K562 (cell line): ENCODE data around the gene PPOX.

Experiments
- DPF2 ChIP-seq: fragments of 450-650 bp; IDR thresholded peaks from 2 replicates; pipeline ENCODE4 v1.6.1; 2016
- MTF1 ChIP-seq: fragments of 250-450 bp; sonication (Bioruptor Pico); IDR thresholded peaks from 2 replicates; pipeline ENCODE4 v1.9.0; 2021; ENCODE audit warnings: moderate library complexity, mild to moderate bottlenecking, inconsistent platforms, borderline replicate concordance
- NUFIP1 ChIP-seq: fragments of 450-650 bp; IDR thresholded peaks from 2 replicates; pipeline ENCODE4 v1.6.1; 2018; ENCODE audit not compliant: partially characterized antibody
- POLR2AphosphoS5 ChIP-seq: IDR thresholded peaks from 2 replicates; pipeline ENCODE4 v1.6.1; 2011; ENCODE audit warnings: mild to moderate bottlenecking, low read depth, low read length, moderate library complexity; ENCODE audit not compliant: control insufficient read depth, insufficient read depth
- SAP30 ChIP-seq: fragments of 200-600 bp; sonication (generic); IDR thresholded peaks from 2 replicates; pipeline ENCODE4 v1.6.1; 2012; ENCODE audit warnings: borderline replicate concordance, low read depth, mild to moderate bottlenecking, moderate library complexity, low read length, control low read depth, inconsistent platforms; ENCODE audit not compliant: insufficient read depth, poor library complexity, severe bottlenecking
- TF ChIP-seq, protein P1 (sequence below): IDR thresholded peaks from 3 replicates; pipeline ENCODE4 v1.6.1; 2011; ENCODE audit warnings: borderline replicate concordance, mild to moderate bottlenecking; ENCODE audit not compliant: insufficient read length, insufficient read depth
- TF ChIP-seq, protein P2 (sequence below): fragments of 200-600 bp; sonication (generic); IDR thresholded peaks from one replicate; pipeline ENCODE4 v1.6.1; 2012; ENCODE audit warnings: mild to moderate bottlenecking, low read depth, low read length, inconsistent platforms
- TF ChIP-seq, protein P3 (sequence below): sonication (generic); formaldehyde crosslinking; IDR thresholded peaks from 2 replicates; pipeline ENCODE4 v1.8.0; 2023; ENCODE audit warnings: mild to moderate bottlenecking, missing genetic modification reagents
- TF ChIP-seq, protein P4 (sequence below): sonication (generic); formaldehyde crosslinking; IDR thresholded peaks from 2 replicates; pipeline ENCODE4 v1.9.0; 2022; ENCODE audit warnings: mild to moderate bottlenecking, missing genetic modification reagents
- TF ChIP-seq, protein P5 (sequence below): sonication (generic); formaldehyde crosslinking; IDR thresholded peaks from 2 replicates; pipeline ENCODE4 v1.8.1; 2023; ENCODE audit warnings: missing genetic modification reagents, mild to moderate bottlenecking, borderline replicate concordance

DNA sequence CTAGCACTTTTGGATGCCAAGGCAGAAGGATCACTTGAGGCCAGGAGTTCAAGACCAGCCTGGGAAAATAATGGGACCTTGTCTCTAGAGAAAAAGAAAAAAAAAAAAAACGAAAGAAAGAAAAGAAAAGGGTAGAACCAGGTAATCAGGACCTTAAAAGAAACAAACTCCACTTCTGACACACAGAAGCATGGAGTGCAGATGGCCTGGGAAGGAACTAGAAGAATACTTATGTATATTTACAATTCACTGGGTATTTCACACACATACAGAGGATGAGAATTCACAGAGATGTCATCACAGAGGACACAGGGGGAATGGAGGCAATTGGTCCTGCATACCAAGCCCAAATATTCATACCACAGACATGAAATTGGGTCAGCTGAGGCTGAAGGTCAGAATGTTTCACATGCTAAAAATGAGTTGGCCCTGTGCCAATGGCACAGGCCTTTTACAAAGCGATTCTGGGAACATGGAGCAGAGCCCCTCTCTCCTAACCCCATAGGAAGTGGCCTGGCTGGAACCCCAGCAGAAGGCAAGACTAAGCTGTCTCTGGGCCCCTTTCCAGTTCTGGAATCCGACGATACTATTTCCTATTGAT is 6.7 kb downstream of the PPOX start:
- TF ChIP-seq DPF2 (no peak), POLR2AphosphoS5 (no peak), SAP30 (no peak), NUFIP1 (no peak), MTF1 (CRISPR knock-in tag) (no peak)
- TF ChIP-seq, protein P1, sequence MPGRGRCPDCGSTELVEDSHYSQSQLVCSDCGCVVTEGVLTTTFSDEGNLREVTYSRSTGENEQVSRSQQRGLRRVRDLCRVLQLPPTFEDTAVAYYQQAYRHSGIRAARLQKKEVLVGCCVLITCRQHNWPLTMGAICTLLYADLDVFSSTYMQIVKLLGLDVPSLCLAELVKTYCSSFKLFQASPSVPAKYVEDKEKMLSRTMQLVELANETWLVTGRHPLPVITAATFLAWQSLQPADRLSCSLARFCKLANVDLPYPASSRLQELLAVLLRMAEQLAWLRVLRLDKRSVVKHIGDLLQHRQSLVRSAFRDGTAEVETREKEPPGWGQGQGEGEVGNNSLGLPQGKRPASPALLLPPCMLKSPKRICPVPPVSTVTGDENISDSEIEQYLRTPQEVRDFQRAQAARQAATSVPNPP: no peak
- TF ChIP-seq, protein P2, sequence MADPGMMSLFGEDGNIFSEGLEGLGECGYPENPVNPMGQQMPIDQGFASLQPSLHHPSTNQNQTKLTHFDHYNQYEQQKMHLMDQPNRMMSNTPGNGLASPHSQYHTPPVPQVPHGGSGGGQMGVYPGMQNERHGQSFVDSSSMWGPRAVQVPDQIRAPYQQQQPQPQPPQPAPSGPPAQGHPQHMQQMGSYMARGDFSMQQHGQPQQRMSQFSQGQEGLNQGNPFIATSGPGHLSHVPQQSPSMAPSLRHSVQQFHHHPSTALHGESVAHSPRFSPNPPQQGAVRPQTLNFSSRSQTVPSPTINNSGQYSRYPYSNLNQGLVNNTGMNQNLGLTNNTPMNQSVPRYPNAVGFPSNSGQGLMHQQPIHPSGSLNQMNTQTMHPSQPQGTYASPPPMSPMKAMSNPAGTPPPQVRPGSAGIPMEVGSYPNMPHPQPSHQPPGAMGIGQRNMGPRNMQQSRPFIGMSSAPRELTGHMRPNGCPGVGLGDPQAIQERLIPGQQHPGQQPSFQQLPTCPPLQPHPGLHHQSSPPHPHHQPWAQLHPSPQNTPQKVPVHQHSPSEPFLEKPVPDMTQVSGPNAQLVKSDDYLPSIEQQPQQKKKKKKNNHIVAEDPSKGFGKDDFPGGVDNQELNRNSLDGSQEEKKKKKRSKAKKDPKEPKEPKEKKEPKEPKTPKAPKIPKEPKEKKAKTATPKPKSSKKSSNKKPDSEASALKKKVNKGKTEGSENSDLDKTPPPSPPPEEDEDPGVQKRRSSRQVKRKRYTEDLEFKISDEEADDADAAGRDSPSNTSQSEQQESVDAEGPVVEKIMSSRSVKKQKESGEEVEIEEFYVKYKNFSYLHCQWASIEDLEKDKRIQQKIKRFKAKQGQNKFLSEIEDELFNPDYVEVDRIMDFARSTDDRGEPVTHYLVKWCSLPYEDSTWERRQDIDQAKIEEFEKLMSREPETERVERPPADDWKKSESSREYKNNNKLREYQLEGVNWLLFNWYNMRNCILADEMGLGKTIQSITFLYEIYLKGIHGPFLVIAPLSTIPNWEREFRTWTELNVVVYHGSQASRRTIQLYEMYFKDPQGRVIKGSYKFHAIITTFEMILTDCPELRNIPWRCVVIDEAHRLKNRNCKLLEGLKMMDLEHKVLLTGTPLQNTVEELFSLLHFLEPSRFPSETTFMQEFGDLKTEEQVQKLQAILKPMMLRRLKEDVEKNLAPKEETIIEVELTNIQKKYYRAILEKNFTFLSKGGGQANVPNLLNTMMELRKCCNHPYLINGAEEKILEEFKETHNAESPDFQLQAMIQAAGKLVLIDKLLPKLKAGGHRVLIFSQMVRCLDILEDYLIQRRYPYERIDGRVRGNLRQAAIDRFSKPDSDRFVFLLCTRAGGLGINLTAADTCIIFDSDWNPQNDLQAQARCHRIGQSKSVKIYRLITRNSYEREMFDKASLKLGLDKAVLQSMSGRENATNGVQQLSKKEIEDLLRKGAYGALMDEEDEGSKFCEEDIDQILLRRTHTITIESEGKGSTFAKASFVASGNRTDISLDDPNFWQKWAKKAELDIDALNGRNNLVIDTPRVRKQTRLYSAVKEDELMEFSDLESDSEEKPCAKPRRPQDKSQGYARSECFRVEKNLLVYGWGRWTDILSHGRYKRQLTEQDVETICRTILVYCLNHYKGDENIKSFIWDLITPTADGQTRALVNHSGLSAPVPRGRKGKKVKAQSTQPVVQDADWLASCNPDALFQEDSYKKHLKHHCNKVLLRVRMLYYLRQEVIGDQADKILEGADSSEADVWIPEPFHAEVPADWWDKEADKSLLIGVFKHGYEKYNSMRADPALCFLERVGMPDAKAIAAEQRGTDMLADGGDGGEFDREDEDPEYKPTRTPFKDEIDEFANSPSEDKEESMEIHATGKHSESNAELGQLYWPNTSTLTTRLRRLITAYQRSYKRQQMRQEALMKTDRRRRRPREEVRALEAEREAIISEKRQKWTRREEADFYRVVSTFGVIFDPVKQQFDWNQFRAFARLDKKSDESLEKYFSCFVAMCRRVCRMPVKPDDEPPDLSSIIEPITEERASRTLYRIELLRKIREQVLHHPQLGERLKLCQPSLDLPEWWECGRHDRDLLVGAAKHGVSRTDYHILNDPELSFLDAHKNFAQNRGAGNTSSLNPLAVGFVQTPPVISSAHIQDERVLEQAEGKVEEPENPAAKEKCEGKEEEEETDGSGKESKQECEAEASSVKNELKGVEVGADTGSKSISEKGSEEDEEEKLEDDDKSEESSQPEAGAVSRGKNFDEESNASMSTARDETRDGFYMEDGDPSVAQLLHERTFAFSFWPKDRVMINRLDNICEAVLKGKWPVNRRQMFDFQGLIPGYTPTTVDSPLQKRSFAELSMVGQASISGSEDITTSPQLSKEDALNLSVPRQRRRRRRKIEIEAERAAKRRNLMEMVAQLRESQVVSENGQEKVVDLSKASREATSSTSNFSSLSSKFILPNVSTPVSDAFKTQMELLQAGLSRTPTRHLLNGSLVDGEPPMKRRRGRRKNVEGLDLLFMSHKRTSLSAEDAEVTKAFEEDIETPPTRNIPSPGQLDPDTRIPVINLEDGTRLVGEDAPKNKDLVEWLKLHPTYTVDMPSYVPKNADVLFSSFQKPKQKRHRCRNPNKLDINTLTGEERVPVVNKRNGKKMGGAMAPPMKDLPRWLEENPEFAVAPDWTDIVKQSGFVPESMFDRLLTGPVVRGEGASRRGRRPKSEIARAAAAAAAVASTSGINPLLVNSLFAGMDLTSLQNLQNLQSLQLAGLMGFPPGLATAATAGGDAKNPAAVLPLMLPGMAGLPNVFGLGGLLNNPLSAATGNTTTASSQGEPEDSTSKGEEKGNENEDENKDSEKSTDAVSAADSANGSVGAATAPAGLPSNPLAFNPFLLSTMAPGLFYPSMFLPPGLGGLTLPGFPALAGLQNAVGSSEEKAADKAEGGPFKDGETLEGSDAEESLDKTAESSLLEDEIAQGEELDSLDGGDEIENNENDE: no peak
- TF ChIP-seq, protein P3, sequence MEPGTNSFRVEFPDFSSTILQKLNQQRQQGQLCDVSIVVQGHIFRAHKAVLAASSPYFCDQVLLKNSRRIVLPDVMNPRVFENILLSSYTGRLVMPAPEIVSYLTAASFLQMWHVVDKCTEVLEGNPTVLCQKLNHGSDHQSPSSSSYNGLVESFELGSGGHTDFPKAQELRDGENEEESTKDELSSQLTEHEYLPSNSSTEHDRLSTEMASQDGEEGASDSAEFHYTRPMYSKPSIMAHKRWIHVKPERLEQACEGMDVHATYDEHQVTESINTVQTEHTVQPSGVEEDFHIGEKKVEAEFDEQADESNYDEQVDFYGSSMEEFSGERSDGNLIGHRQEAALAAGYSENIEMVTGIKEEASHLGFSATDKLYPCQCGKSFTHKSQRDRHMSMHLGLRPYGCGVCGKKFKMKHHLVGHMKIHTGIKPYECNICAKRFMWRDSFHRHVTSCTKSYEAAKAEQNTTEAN (CRISPR knock-in tag): no peak
- TF ChIP-seq, protein P4, sequence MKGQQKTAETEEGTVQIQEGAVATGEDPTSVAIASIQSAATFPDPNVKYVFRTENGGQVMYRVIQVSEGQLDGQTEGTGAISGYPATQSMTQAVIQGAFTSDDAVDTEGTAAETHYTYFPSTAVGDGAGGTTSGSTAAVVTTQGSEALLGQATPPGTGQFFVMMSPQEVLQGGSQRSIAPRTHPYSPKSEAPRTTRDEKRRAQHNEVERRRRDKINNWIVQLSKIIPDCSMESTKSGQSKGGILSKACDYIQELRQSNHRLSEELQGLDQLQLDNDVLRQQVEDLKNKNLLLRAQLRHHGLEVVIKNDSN: no peak
- TF ChIP-seq, protein P5, sequence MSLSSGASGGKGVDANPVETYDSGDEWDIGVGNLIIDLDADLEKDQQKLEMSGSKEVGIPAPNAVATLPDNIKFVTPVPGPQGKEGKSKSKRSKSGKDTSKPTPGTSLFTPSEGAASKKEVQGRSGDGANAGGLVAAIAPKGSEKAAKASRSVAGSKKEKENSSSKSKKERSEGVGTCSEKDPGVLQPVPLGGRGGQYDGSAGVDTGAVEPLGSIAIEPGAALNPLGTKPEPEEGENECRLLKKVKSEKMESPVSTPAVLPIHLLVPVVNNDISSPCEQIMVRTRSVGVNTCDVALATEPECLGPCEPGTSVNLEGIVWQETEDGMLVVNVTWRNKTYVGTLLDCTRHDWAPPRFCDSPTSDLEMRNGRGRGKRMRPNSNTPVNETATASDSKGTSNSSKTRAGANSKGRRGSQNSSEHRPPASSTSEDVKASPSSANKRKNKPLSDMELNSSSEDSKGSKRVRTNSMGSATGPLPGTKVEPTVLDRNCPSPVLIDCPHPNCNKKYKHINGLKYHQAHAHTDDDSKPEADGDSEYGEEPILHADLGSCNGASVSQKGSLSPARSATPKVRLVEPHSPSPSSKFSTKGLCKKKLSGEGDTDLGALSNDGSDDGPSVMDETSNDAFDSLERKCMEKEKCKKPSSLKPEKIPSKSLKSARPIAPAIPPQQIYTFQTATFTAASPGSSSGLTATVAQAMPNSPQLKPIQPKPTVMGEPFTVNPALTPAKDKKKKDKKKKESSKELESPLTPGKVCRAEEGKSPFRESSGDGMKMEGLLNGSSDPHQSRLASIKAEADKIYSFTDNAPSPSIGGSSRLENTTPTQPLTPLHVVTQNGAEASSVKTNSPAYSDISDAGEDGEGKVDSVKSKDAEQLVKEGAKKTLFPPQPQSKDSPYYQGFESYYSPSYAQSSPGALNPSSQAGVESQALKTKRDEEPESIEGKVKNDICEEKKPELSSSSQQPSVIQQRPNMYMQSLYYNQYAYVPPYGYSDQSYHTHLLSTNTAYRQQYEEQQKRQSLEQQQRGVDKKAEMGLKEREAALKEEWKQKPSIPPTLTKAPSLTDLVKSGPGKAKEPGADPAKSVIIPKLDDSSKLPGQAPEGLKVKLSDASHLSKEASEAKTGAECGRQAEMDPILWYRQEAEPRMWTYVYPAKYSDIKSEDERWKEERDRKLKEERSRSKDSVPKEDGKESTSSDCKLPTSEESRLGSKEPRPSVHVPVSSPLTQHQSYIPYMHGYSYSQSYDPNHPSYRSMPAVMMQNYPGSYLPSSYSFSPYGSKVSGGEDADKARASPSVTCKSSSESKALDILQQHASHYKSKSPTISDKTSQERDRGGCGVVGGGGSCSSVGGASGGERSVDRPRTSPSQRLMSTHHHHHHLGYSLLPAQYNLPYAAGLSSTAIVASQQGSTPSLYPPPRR (CRISPR knock-in tag): no peak
